D721Med (cell line): Measurements from ENCODE around the gene SDK1.

Experiments
- DNase-seq: peaks from one replicate; pipeline ENCODE4 v3.0.0; 2011; ENCODE audit warnings: low spot score; ENCODE audit not compliant: insufficient read length
- FAIRE-seq: peaks from 2 replicates; lab custom pipeline; 2011; peaks lifted over from hg19 to GRCh38; lab: Jason Lieb, UNC
- TF ChIP-seq, protein P1 (sequence below): IDR thresholded peaks from 2 replicates; pipeline ENCODE4 v1.5.1; 2012; ENCODE audit warnings: mild to moderate bottlenecking, control low read depth; ENCODE audit not compliant: insufficient read depth; ENCODE audit errors: missing control alignments

SDK1 gene

DNA sequence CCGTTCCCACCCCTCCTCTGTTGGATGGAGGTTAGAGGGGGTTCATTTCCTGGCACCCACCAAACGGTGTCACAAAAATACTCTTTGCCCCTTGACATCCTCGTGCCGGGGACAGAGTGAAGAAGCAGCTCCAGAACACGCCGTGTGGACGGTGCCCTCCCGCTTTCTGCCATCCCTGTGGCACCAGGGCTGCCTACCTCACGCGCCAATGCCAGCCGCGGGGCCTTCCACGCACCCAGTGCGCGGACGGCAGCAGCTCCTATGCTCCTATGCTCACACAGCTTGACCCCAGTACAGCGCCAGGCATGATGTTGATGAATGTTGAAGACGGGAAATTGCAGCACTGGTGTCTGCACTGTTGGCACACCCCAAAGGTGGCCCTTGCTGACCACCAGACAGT, 873.8 kb downstream of the SDK1 start:
- FAIRE-seq = no peak
- TF ChIP-seq, protein P1, sequence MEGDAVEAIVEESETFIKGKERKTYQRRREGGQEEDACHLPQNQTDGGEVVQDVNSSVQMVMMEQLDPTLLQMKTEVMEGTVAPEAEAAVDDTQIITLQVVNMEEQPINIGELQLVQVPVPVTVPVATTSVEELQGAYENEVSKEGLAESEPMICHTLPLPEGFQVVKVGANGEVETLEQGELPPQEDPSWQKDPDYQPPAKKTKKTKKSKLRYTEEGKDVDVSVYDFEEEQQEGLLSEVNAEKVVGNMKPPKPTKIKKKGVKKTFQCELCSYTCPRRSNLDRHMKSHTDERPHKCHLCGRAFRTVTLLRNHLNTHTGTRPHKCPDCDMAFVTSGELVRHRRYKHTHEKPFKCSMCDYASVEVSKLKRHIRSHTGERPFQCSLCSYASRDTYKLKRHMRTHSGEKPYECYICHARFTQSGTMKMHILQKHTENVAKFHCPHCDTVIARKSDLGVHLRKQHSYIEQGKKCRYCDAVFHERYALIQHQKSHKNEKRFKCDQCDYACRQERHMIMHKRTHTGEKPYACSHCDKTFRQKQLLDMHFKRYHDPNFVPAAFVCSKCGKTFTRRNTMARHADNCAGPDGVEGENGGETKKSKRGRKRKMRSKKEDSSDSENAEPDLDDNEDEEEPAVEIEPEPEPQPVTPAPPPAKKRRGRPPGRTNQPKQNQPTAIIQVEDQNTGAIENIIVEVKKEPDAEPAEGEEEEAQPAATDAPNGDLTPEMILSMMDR = no peak
- DNase-seq = no peak

DNA sequence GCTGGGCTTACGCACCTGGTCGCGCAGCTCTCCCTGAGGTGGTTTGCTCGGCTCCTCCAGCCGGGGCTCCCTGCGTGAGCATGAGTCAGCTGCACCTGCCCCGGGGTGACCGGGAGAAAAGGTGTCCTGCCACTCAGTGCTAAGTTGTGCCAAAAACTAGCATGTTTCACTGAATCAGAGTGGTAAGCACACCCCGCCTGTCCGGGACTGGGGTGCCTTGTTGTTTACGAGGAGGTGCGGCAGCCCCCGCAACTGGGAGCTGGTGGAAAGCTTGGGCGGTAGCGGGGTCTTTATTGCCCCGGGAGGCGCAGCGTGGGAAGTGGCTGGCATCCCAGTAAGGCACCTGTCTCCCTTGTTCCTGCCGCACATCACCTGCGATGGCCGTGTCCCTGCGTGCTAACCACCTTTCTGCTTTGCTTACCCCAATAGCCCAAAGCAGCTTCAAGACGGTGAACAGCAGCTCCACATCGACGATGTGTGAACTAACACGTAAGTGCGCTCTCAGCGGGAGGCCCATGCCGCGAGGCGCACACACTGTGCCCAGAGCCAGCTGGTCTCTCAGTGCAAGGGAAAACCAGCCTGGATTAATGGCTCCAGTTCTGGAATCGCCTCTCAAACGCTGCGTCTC, 874.4 kb downstream of the SDK1 start:
- TF ChIP-seq, protein P1 = no peak
- FAIRE-seq = no peak
- DNase-seq = no peak

DNA sequence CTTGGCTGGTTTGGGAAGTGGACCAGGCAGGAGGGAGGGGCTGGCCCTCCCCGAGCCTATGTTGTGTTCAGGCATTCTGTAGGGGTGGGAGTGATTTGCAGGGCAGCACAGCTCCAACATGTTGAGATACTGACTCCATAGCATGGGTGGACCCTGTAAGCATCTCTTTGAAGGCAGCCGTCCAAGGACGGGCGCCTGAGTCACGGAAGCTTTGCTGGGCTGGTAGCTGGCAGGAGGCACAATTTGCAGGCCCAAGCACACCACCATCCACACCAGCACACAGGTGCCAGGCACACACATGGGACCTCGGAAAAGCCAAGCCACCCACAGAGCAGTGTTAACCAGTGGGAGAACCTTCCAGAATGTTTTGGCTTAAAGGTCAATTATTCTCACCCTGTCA, 875.9 kb downstream of the SDK1 start:
- TF ChIP-seq, protein P1 = no peak
- no peak for DNase-seq
- FAIRE-seq = no peak

DNA sequence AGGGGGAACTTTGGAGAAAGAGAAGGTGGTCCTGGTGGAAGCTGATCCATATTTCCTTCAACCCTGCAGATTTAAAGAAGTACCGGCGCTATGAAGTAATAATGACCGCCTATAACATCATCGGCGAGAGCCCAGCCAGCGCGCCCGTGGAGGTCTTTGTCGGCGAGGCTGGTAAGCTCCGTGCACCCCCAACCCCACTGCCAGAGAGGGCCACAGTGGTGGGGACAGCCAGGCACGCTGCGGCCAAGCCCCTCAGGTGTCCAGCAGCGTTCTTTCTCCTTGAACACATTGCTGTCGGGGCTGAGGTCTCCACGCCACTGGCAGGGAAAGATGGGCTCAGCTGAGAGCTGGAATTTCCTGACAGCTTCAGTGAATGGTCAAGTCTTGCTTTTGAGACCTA, 877.4 kb downstream of the SDK1 start:
- DNase-seq = no peak
- TF ChIP-seq, protein P1 = no peak
- FAIRE-seq = no peak

DNA sequence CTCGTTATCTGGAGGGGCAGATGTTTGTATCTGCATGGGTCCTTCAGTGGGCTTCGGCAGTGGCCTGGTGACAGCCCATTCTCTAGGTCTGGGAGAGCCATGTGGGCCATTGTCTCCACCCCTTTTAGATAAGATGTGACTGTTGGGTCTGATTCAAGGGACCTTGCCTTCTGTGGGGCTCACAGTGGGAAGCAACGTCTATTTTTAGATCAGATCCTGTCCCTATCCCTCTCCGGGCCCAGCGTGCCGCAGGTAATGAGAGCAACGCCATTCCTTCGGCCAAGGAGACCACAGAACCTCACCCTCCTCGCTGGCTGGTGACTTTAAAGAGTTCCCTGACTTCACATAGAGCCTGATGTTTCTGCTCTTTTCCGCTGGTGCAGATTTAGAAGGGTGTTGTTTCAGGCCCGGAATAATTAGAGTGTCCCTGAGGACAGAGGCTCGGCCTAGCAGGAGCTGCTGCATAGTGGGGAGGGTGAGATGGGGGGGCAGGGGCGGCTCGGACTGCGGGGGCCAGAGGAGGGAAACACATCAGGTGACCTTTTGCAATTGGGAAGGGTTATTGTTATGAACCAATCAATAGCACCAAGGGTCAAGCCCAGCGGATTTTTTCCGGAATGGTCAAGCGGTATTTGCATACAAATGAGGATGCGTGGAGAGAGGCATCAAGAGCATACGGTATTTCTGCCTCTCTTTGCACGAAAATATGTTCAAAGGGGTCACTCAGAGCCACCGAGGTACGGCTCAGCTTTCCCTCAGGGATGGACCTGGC, 878.0 kb downstream of the SDK1 start:
- no peak for FAIRE-seq

DNA sequence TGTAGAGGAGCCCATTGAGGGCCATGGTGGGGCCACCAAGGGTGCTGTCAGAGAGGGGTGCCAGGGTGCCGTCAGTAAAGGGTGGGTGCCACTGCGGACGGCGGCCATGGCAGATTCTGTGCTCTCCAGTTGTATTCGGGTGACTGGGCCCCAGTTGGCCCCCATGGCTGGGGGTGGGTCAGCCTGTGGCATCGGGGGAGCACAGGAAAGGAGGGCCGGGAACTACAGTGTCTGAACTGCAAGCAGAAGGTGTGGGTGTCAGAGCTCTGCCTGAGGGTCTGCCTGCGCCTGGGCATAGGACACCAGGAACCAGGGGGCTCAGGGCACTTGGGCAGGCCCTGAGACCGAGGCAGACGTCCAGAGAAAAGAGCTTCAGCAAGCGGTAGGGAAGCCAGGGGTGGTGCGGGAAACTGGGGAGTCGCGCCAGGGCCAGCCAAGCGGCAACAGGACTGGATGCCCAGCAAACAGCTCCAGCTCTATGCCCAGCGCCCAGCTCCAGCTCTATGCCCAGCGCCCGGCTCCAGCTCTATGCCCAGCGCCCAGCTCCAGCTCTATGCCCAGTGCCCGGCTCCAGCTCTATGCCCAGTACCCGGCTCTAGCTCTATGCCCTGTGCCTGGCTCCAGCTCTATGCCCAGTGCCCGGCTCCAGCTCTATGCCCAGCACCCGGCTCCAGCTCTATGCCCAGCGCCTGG, 878.8 kb downstream of the SDK1 start:
- no peak for DNase-seq
- FAIRE-seq = no peak
- TF ChIP-seq, protein P1 = no peak

More for the DNA sequence above, 878.0 kb downstream of the SDK1 start:
- TF ChIP-seq, protein P1 = no peak
- DNase-seq = no peak

DNA sequence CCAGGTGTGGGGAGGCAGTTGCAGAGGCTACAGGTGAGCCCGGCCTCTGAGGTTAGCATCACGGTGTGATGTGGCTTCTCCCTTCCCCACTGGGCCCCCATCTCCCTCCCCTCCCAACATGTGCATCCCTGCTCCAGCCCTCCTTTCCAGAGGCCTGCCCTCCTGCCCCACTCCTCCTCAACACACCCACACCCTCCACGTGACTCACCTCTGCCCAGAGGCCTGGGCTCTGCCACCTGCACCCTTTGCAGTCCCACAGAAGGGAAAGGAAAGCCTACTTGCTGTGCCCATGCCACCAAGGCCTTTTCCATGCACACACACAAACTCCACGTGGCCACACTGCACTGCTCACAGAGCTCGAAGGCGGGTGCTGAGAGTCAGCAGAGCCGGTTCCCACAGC, 880.4 kb downstream of the SDK1 start:
- TF ChIP-seq, protein P1 = no peak
- DNase-seq = no peak
- FAIRE-seq = no peak
